LNCAP (cell line): ENCODE data around the gene INSL3.

Experiments
- TF ChIP-seq, protein P1 (sequence below): fragments of 450-650 bp; IDR thresholded peaks from 2 replicates; pipeline ENCODE4 v1.5.1; 2017; ENCODE audit warnings: mild to moderate bottlenecking

The INSL3 gene

DNA sequence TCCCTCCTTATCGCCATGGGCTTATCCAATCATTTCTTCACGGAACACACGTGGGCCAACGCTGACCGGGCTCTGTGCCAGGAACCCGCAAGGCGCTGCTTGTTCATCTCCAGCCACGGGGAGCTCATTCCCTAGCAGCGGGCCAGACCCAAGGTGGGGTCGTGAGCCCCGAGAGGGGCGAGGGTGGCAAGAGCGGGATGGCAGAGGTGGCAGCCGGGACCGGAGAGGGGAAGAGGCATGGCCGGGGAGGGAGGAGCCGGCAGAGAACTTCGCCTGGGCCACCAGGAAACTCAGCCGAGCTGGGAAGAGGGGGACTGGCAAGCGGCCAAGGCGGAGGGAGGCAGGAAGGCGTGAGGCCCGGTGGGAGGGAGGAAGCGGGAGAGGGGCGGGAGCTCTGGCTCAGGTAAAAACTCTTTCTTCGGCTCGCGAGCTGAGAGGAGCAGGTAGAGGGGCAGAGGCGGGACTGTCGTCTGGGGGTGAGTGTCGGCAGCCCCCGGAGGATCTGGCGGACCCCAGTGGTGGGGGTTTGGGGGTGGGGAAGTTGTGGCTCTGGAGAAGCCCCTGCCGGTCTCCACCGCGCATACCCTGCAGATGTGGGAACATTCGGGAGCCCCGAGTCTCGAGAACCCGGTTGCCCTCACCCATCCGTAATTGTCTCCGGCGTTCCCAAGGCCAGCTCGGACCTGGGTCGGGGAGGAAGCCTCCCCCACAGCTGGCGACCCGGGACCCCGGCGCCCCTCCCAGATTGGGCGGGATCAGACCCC lies 26.4 kb downstream of the INSL3 start, which contains the start of gene B3GNT3:
TSS of gene B3GNT3 (plus strand) at position 408 of the 764 bp plus-strand sequence. CDS start 12,670 bp downstream, outside the sequence.
- TF ChIP-seq, protein P1, sequence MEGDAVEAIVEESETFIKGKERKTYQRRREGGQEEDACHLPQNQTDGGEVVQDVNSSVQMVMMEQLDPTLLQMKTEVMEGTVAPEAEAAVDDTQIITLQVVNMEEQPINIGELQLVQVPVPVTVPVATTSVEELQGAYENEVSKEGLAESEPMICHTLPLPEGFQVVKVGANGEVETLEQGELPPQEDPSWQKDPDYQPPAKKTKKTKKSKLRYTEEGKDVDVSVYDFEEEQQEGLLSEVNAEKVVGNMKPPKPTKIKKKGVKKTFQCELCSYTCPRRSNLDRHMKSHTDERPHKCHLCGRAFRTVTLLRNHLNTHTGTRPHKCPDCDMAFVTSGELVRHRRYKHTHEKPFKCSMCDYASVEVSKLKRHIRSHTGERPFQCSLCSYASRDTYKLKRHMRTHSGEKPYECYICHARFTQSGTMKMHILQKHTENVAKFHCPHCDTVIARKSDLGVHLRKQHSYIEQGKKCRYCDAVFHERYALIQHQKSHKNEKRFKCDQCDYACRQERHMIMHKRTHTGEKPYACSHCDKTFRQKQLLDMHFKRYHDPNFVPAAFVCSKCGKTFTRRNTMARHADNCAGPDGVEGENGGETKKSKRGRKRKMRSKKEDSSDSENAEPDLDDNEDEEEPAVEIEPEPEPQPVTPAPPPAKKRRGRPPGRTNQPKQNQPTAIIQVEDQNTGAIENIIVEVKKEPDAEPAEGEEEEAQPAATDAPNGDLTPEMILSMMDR = no peak

DNA sequence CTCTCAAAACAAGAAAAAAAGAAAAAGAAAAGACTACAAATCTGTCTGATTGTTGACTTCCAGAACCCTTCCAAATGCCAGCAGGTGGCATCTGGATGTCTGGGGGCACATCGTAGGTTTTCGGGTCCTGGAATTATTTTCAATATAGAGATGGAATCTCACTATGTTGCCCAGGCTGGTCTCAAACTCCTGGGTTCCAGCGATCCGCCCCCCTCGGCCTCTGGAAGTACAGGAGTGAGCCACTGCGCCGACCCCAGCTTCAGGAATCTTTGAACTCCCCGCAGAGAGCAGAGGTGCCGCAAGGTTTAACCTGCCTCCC lies 26.9 kb downstream of the INSL3 start:
- TF ChIP-seq, protein P1 = no peak

- TF ChIP-seq, protein P1 = no peak
Observed at GRCh38 chr19:17790059-17790780, 31.1 kb downstream of the INSL3 start.

- TF ChIP-seq, protein P1 = no peak
Observed at GRCh38 chr19:17788632-17789031, 32.7 kb downstream of the INSL3 start.

DNA sequence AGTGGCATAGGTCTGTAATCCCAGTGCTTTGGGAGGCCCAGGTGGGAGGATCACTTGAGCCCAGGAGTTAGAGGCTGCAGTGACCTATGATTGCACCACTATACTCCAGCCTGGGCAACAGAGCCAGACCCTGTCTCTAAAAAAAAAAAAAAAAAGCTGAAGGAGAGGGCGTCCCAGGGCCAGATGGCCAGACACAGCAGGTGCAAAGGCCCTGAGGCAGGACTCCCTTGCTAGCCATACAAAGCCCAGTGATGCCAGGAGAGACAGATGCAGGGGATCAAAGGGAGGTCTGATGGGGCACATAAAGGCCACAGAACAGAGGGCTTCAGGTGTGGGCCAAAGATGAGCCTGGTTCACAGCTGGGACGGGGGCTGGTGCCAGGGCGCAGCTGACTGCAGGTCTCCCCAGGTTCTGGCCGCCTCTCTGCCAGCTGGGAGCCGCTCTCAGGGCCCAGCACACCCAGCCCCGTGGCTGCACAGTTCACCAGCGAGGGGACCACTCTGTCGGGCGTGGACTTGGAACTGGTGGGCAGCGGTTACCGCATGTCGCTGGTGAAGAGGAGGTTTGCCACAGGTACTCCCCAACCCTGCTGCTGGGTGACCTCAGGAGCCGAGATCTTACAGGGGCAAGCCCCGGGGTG lies 33.9 kb downstream of the INSL3 start:
- TF ChIP-seq, protein P1 = no peak

DNA sequence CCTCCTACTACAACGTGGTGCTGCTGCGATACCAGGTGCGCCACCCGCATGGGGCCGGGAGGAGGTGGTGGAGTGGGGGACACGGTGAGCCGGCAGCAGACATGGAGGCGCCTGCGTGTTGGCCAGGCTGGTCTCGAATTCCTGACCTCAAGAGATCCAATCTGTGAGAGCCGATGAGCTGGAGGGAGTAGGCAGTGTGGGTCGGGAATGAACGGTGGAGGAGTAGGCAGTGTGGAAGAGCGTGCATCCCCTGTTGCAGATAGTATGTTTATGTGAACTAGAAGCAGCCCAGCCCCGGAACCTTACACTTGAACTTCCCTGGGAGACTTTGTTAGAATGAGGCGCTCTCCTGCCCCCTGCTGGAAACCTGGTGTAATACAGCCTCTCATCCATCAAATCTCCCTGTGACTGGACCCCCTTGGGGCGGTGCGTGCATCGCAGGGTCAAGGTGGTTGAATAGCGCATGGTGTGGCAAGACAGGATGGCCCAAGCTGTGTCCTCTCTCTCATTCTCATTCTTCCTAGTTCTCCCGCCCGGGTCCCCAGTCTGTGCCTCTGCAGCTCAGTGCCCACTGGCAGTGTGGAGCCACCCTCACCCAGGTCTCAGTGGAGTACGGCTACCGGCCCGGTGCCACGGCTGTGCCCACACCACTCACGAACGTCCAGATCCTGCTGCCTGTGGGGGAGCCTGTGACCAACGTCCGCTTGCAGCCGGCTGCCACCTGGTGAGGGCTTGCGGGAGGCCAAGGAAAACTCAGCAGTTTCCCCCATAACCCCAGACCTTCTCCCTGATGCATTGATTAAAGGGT lies 36.9 kb downstream of the INSL3 start:
- TF ChIP-seq, protein P1 = peak; percentile 89

- TF ChIP-seq, protein P1 = no peak
Observed at GRCh38 chr19:17780781-17781180, 40.5 kb downstream of the INSL3 start.
